SK-N-SH (cell line): ENCODE results near the gene IDH3A. TPM values are rescaled to one million over a fixed set of nuclear protein-coding genes. Genes with fewer than 3 reads are reported as not detected.

ENCODE experiments used
- CTCF ChIA-PET: fragments of 300-600, 350-600 bp; formaldehyde crosslinking; extraction: SDS; loops from one replicate; lab custom pipeline; 2021; lab: Yijun Ruan, JAX
- POLR2A ChIA-PET: fragments of 350-600 bp; sonication (Branson Sonifier 250); formaldehyde crosslinking; extraction: SDS; loops from one replicate; lab custom pipeline; 2020; ENCODE audit warnings: antibody characterized with exemption, inconsistent platforms; lab: Yijun Ruan, JAX
- DNase-seq: peaks from one replicate; pipeline ENCODE4 v3.0.0; 2012
- H2AFZ ChIP-seq: fragments of 200-600 bp; sonication (generic); 2 replicates; pipeline ENCODE4 v1.8.1; 2016; ENCODE audit warnings: antibody characterized with exemption, mild to moderate bottlenecking, low read depth
- H3F3A ChIP-seq: fragments of 200-600 bp; sonication (generic); replicated peaks from 2 replicates; pipeline ENCODE3; 2016; ENCODE audit warnings: antibody characterized with exemption, mild to moderate bottlenecking; ENCODE audit not compliant: insufficient read depth
- H3K27ac ChIP-seq, 2 experiments: fragments of 200-500 bp in 1 of 2; fragments of 200-600 bp in 1 of 2; sonication (Bioruptor generic) in 1 of 2; sonication (generic), shearing (Covaris generic) in 1 of 2; 2 replicates each; pipeline versions ENCODE4 v1.5.1 to v1.6.1; 2014 to 2016; ENCODE audit warnings: low read depth in 2 of 2, inconsistent platforms in 1 of 2, low read length in 1 of 2, mild to moderate bottlenecking in 1 of 2, mixed read lengths in 1 of 2
- H3K27me3 ChIP-seq: fragments of 200-600 bp; sonication (generic), shearing (Covaris generic); 2 replicates; pipeline ENCODE4 v1.6.1; 2016; ENCODE audit warnings: mixed run types; ENCODE audit not compliant: insufficient read depth
- H3K36me3 ChIP-seq, 2 experiments: fragments of 200-500 bp in 1 of 2; fragments of 200-600 bp in 1 of 2; sonication (Bioruptor generic) in 1 of 2; sonication (generic) in 1 of 2; replicated peaks in 1 of 2; 2 replicates each; pipeline versions ENCODE3 to v1.5.1; 2014 to 2016; ENCODE audit warnings: low read length in 1 of 2, mild to moderate bottlenecking in 1 of 2; ENCODE audit not compliant: insufficient read depth in 2 of 2, control insufficient read depth in 1 of 2
- H3K4me1 ChIP-seq, 2 experiments: fragments of 200-500 bp in 1 of 2; fragments of 200-600 bp in 1 of 2; sonication (Bioruptor generic) in 1 of 2; sonication (generic), shearing (Covaris generic) in 1 of 2; 2 replicates each; pipeline versions ENCODE4 v1.5.1 to v1.6.1; 2014 to 2016; ENCODE audit warnings: low read depth in 1 of 2, low read length in 1 of 2, mixed run types in 1 of 2; ENCODE audit not compliant: insufficient read depth in 2 of 2, control insufficient read depth in 1 of 2
- H3K4me2 ChIP-seq: fragments of 200-600 bp; sonication (generic), shearing (Covaris generic); 2 replicates; pipeline ENCODE4 v1.6.1; 2017; ENCODE audit warnings: mixed run types
- H3K4me3 ChIP-seq, 2 experiments: fragments of 200-500 bp in 1 of 2; fragments of 200-600 bp in 1 of 2; sonication (Bioruptor generic) in 1 of 2; sonication (generic), shearing (Covaris generic) in 1 of 2; 2 replicates each; pipeline versions ENCODE4 v1.5.1 to v1.8.1; 2014 to 2016; ENCODE audit warnings: low read depth in 2 of 2, inconsistent platforms in 1 of 2, low read length in 1 of 2, mild to moderate bottlenecking in 1 of 2, mixed read lengths in 1 of 2, moderate library complexity in 1 of 2
- H3K79me2 ChIP-seq: fragments of 200-600 bp; sonication (generic); 2 replicates; pipeline ENCODE4 v1.8.1; 2017; ENCODE audit warnings: mild to moderate bottlenecking; ENCODE audit not compliant: insufficient read depth
- H3K9ac ChIP-seq: fragments of 200-600 bp; sonication (generic); 2 replicates; pipeline ENCODE4 v1.6.1; 2017; ENCODE audit warnings: mixed run types
- H3K9me2 ChIP-seq: fragments of 200-600 bp; sonication (generic); 2 replicates; pipeline ENCODE4 v1.6.1; 2017; ENCODE audit warnings: mixed run types
- H3K9me3 ChIP-seq: fragments of 200-600 bp; sonication (generic); 2 replicates; pipeline ENCODE4 v1.6.1; 2017; ENCODE audit warnings: mixed run types, mild to moderate bottlenecking, moderate library complexity
- H4K20me1 ChIP-seq: fragments of 200-600 bp; sonication (generic); 2 replicates; pipeline ENCODE4 v1.6.1; 2017; ENCODE audit warnings: mild to moderate bottlenecking, mixed run types; ENCODE audit not compliant: insufficient read depth
- CHD2 ChIP-seq: fragments of 150-350 bp; IDR thresholded peaks from 2 replicates; pipeline ENCODE4 v1.6.1; 2018; ENCODE audit warnings: low read length; ENCODE audit not compliant: partially characterized antibody
- ELF1 ChIP-seq: IDR thresholded peaks from 2 replicates; pipeline ENCODE4 v1.4.0; 2012
- FOXJ3 ChIP-seq: sonication (generic); formaldehyde crosslinking; IDR thresholded peaks from 2 replicates; pipeline ENCODE4 v1.5.1; 2020; ENCODE audit warnings: mild to moderate bottlenecking, missing genetic modification reagents
- JUND ChIP-seq: IDR thresholded peaks from 2 replicates; pipeline ENCODE4 v1.4.0; 2012
- MEF2A ChIP-seq: IDR thresholded peaks from 2 replicates; pipeline ENCODE4 v1.4.0; 2012; ENCODE audit warnings: low read depth, borderline replicate concordance
- NRF1 ChIP-seq: IDR thresholded peaks from 2 replicates; pipeline ENCODE4 v1.6.1; 2012; ENCODE audit warnings: low read depth, mild to moderate bottlenecking, low read length
- RAD21 ChIP-seq: IDR thresholded peaks from 2 replicates; pipeline ENCODE4 v1.6.1; 2012; ENCODE audit warnings: mild to moderate bottlenecking, low read length
- RFX5 ChIP-seq: IDR thresholded peaks from 2 replicates; pipeline ENCODE4 v1.6.1; 2012; ENCODE audit warnings: mild to moderate bottlenecking, improper control_type of control experiment, low read length
- SMC3 ChIP-seq: IDR thresholded peaks from 2 replicates; pipeline ENCODE4 v1.6.1; 2012; ENCODE audit warnings: low read depth, low read length, improper control_type of control experiment
- TAF1 ChIP-seq: IDR thresholded peaks from 2 replicates; pipeline ENCODE4 v1.6.1; 2012; ENCODE audit warnings: low read depth, mild to moderate bottlenecking, low read length, moderate library complexity, borderline replicate concordance
- TEAD4 ChIP-seq: IDR thresholded peaks from 2 replicates; pipeline ENCODE4 v1.4.0; 2012; ENCODE audit warnings: mild to moderate bottlenecking, borderline replicate concordance; ENCODE audit not compliant: insufficient read depth
- WGBS: methylation state at CpG from one replicate; pipeline ENCODE4 v1.1.6; 2017; ENCODE audit warnings: low lambda C conversion rate; 5-methylcytosine and 5-hydroxymethylcytosine counted together
- polyA plus RNA-seq, 3 experiments: library from polyadenylated mRNA; depleted of rRNA; stranded (reverse); fragments of >200 nt; gene quantifications; 2 replicates each; pipeline ENCODE4 v1.2.3, GENCODE V29; 2012
- TF ChIP-seq, protein P1 (sequence below): IDR thresholded peaks from 2 replicates; pipeline ENCODE4 v1.4.0; 2012; ENCODE audit warnings: low read depth, borderline replicate concordance
- TF ChIP-seq, protein P2 (sequence below): fragments of 150-350 bp; IDR thresholded peaks from 2 replicates; pipeline ENCODE4 v1.6.1; 2017; ENCODE audit warnings: antibody characterized with exemption, low read length, low read depth, borderline replicate concordance
- TF ChIP-seq, protein P3 (sequence below): IDR thresholded peaks from 2 replicates; pipeline ENCODE4 v1.4.0; 2012; ENCODE audit warnings: low read depth, borderline replicate concordance
- TF ChIP-seq, protein P4 (sequence below): IDR thresholded peaks from 2 replicates; pipeline ENCODE4 v1.6.1; 2012; ENCODE audit warnings: mild to moderate bottlenecking, low read depth, low read length, moderate library complexity
- TF ChIP-seq, protein P5 (sequence below): IDR thresholded peaks from 2 replicates; pipeline ENCODE4; 2012

Gene IDH3A
- polyA plus RNA-seq, 1 of the 3 experiments (the other 2 are of a cell fraction): 33.2 TPM

DNA sequence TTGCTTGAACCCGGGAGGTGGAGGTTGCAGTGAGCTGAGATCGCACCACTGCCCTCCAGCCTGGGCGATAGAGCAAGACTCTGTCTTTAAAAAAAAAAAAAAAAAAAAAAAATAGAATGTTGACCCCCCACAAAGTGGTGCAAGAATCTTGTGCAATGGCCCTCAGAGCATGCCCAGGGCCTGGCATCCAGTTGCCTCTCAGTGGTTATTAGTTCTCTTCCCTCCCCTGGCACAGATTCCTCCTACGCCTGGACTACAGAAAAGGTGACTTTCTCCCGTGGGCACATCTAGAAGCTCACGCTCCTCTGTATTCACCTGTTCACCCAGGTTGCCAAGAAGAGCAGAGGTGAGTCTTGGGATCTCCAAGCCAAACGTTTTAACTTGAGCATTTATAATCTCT, 48.5 kb downstream of the IDH3A start:
- no peaks in the 10 kb centered on the region for H3K9me3 ChIP-seq
- H3K27me3 ChIP-seq: 0 out of 2 replicates have a peak, but pooled peaks cover 8% of the 10 kb centered on the region
- ChIA-PET POLR2A (interaction anchor here (0.6 kb wide), 2 partner anchors 13 to 28 kb away, joined by 3 read pairs; no protein-coding TSS in a partner anchor), CTCF (interaction anchor here (0.6 to 6.7 kb wide), 6 partner anchors 9 to 87 kb away, joined by 3 to 82 read pairs (median 36); partner anchors contain the start of gene CIB2)
- TF ChIP-seq NRF1 (no peak), MEF2A (no peak), TEAD4 (no peak), JUND (no peak), TAF1 (no peak), FOXJ3 (CRISPR knock-in tag) (no peak)
- TF ChIP-seq, protein P1, sequence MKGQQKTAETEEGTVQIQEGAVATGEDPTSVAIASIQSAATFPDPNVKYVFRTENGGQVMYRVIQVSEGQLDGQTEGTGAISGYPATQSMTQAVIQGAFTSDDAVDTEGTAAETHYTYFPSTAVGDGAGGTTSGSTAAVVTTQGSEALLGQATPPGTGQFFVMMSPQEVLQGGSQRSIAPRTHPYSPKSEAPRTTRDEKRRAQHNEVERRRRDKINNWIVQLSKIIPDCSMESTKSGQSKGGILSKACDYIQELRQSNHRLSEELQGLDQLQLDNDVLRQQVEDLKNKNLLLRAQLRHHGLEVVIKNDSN: no peak
- no peaks in the 10 kb centered on the region for H3K36me3 ChIP-seq
- H2AFZ ChIP-seq: no peak overlapping the region
- no peaks in the 10 kb centered on the region for H3F3A ChIP-seq
- no peaks in the 10 kb centered on the region for H4K20me1 ChIP-seq
- H3K4me1 ChIP-seq: no peaks in the 10 kb centered on the region
- H3K9ac ChIP-seq: no peak overlapping the region
- no peaks in the 10 kb centered on the region for H3K79me2 ChIP-seq
- H3K4me2 ChIP-seq: no peak overlapping the region
- H3K27ac ChIP-seq: no peak overlapping the region
- 53% methylated on average over 7 of the region's 7 CpGs for WGBS
- H3K9me2 ChIP-seq: no peaks in the 10 kb centered on the region
- H3K4me3 ChIP-seq: no peak overlapping the region
- no peak for DNase-seq

DNA sequence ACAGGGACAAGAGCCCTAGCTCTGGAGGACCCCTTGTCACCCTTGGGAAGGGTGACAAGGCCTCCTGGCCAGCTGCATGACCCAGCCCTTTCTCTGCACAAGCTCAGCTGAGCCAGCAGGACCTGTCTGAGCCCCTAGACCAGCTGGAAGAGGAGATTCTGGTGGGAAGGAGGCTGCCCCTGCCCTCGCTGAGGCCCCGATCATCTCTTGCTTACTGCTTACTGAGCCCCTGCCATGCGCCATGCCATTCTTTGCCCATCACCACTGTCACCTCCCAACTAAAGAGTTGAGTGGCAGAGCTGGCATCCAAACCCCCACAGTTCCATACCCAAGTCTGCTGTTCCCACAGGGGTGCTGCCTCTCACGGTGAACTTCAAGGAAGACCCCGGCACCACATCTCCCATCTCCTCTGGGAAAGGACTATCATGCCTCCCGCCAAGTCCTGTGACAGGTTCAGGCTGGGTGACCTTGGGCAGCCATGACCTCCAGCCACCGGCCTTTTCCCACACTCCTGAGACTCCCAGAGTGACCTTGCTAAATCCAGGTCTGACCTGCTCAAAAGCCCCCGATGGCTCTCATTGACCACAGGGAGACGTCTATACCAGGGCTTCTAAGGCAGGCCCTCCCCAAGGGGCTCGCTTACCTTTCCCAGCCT, 51.2 kb downstream of the IDH3A start:
- peak; percentile 3 for DNase-seq
- no peak overlapping the region for H3K4me2 ChIP-seq
- no peaks in the 10 kb centered on the region for H3K9me2 ChIP-seq
- no peak overlapping the region for H3K9ac ChIP-seq
- 0 out of 2 replicates have a peak, but pooled peaks cover 8% of the 10 kb centered on the region for H3K27me3 ChIP-seq
- no peak overlapping the region for H2AFZ ChIP-seq
- ChIA-PET POLR2A (no interaction called here), CTCF (interaction anchor here (0.9 to 1.7 kb wide), 3 partner anchors 22 to 87 kb away, joined by 3 to 4 read pairs (median 4); no protein-coding TSS in a partner anchor)
- H4K20me1 ChIP-seq: no peaks in the 10 kb centered on the region
- 75% methylated on average over 9 of the region's 10 CpGs for WGBS
- H3K9me3 ChIP-seq: no peaks in the 10 kb centered on the region
- H3K79me2 ChIP-seq: no peaks in the 10 kb centered on the region
- no peak overlapping the region for H3K4me3 ChIP-seq
- no peaks in the 10 kb centered on the region for H3K36me3 ChIP-seq
- H3K27ac ChIP-seq: no peak overlapping the region
- no peaks in the 10 kb centered on the region for H3F3A ChIP-seq
- H3K4me1 ChIP-seq: peaks cover 0 to 7% of the 10 kb centered on the region in 2 experiments; a peak in 1 of 4 replicates
- TF ChIP-seq, protein P2, sequence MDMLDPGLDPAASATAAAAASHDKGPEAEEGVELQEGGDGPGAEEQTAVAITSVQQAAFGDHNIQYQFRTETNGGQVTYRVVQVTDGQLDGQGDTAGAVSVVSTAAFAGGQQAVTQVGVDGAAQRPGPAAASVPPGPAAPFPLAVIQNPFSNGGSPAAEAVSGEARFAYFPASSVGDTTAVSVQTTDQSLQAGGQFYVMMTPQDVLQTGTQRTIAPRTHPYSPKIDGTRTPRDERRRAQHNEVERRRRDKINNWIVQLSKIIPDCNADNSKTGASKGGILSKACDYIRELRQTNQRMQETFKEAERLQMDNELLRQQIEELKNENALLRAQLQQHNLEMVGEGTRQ: no peak
- TF ChIP-seq, protein P3, sequence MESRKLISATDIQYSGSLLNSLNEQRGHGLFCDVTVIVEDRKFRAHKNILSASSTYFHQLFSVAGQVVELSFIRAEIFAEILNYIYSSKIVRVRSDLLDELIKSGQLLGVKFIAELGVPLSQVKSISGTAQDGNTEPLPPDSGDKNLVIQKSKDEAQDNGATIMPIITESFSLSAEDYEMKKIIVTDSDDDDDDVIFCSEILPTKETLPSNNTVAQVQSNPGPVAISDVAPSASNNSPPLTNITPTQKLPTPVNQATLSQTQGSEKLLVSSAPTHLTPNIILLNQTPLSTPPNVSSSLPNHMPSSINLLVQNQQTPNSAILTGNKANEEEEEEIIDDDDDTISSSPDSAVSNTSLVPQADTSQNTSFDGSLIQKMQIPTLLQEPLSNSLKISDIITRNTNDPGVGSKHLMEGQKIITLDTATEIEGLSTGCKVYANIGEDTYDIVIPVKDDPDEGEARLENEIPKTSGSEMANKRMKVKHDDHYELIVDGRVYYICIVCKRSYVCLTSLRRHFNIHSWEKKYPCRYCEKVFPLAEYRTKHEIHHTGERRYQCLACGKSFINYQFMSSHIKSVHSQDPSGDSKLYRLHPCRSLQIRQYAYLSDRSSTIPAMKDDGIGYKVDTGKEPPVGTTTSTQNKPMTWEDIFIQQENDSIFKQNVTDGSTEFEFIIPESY: no peak
- TF ChIP-seq MEF2A: no peak
- no peak for TF ChIP-seq RFX5
- no peak for TF ChIP-seq JUND
- no peak for TF ChIP-seq SMC3
- TF ChIP-seq RAD21: no peak
- no peak for TF ChIP-seq FOXJ3 (CRISPR knock-in tag)
- no peak for TF ChIP-seq CHD2
- TF ChIP-seq, protein P4, sequence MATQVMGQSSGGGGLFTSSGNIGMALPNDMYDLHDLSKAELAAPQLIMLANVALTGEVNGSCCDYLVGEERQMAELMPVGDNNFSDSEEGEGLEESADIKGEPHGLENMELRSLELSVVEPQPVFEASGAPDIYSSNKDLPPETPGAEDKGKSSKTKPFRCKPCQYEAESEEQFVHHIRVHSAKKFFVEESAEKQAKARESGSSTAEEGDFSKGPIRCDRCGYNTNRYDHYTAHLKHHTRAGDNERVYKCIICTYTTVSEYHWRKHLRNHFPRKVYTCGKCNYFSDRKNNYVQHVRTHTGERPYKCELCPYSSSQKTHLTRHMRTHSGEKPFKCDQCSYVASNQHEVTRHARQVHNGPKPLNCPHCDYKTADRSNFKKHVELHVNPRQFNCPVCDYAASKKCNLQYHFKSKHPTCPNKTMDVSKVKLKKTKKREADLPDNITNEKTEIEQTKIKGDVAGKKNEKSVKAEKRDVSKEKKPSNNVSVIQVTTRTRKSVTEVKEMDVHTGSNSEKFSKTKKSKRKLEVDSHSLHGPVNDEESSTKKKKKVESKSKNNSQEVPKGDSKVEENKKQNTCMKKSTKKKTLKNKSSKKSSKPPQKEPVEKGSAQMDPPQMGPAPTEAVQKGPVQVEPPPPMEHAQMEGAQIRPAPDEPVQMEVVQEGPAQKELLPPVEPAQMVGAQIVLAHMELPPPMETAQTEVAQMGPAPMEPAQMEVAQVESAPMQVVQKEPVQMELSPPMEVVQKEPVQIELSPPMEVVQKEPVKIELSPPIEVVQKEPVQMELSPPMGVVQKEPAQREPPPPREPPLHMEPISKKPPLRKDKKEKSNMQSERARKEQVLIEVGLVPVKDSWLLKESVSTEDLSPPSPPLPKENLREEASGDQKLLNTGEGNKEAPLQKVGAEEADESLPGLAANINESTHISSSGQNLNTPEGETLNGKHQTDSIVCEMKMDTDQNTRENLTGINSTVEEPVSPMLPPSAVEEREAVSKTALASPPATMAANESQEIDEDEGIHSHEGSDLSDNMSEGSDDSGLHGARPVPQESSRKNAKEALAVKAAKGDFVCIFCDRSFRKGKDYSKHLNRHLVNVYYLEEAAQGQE: no peak
- TF ChIP-seq, protein P1: no peak
- TF ChIP-seq, protein P5, sequence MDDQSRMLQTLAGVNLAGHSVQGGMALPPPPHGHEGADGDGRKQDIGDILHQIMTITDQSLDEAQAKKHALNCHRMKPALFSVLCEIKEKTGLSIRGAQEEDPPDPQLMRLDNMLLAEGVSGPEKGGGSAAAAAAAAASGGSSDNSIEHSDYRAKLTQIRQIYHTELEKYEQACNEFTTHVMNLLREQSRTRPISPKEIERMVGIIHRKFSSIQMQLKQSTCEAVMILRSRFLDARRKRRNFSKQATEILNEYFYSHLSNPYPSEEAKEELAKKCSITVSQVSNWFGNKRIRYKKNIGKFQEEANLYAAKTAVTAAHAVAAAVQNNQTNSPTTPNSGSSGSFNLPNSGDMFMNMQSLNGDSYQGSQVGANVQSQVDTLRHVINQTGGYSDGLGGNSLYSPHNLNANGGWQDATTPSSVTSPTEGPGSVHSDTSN: no peak
- TF ChIP-seq ELF1: no peak
